HepG2 (cell line): ENCODE measurements around the gene ANKS1B. TPM values are rescaled to one million over a fixed set of nuclear protein-coding genes. Genes with fewer than 3 reads are reported as not detected.

Source experiments
- ATAC-seq: fragments of 200-7000 bp; cut with Tn5 transposase; 3 replicates; pipeline ENCODE4 v1.9.1; 2020; ENCODE audit warnings: mild to moderate bottlenecking, moderate library complexity
- BruUV-seq: library from RNA; stranded (reverse); fragments of 400-500 nt; replicated peaks from 2 replicates; lab custom pipeline; 2021; lab: Mats Ljungman, UMichigan
- CTCF ChIA-PET: fragments of 300-600 bp; formaldehyde crosslinking; extraction: SDS; loops from one replicate; lab custom pipeline; 2021; ENCODE audit warnings: low total read pairs, inconsistent platforms, low intra/inter-chr PET ratio; lab: Yijun Ruan, JAX
- POLR2A ChIA-PET: fragments of 350-600 bp; sonication (Branson Sonifier 250); formaldehyde crosslinking; loops from one replicate; lab custom pipeline; 2020; ENCODE audit warnings: antibody characterized with exemption, inconsistent platforms; lab: Yijun Ruan, JAX
- DNase-seq: peaks from one replicate; pipeline ENCODE4 v3.0.0-alpha.2; 2015; ENCODE audit warnings: low spot score
- FAIRE-seq: peaks from 3 replicates; lab custom pipeline; 2011; peaks lifted over from hg19 to GRCh38; lab: Jason Lieb, UNC
- H2AFZ ChIP-seq: one replicate; pipeline ENCODE4 v1.6.1; 2011; ENCODE audit warnings: low read length, inconsistent platforms
- H3K27ac ChIP-seq: fragments of 300-600 bp; 3 replicates; pipeline ENCODE4 v1.8.0; 2011; ENCODE audit warnings: mixed run types, mild to moderate bottlenecking, mixed read lengths, low read length, inconsistent platforms; ENCODE audit not compliant: insufficient read depth; ENCODE audit errors: extremely low read length
- H3K27me3 ChIP-seq, 2 experiments: fragments of 200-600 bp in 1 of 2; 2 replicates in 1 of 2; 3 replicates in 1 of 2; pipeline versions ENCODE4 v1.6.0 to v1.8.0; 2011; ENCODE audit warnings: low read length in 2 of 2, mild to moderate bottlenecking in 2 of 2, moderate library complexity in 2 of 2, inconsistent platforms in 1 of 2; ENCODE audit not compliant: insufficient read depth in 2 of 2, control insufficient read depth in 1 of 2
- H3K36me3 ChIP-seq, 2 experiments: fragments of 200-600 bp in 1 of 2; replicated peaks in 1 of 2; 2 replicates in 1 of 2; 3 replicates in 1 of 2; pipeline versions ENCODE4 v1.5.1 to v1.8.0; 2011; ENCODE audit warnings: low read length in 2 of 2, inconsistent platforms in 1 of 2; ENCODE audit not compliant: insufficient read depth in 2 of 2, control insufficient read depth in 1 of 2
- H3K4me1 ChIP-seq: 2 replicates; pipeline ENCODE4 v1.5.1; 2012; ENCODE audit warnings: low read length, inconsistent platforms; ENCODE audit not compliant: insufficient read depth
- H3K4me2 ChIP-seq: 2 replicates; pipeline ENCODE4 v1.6.0; 2011; ENCODE audit warnings: low read depth, low read length, inconsistent platforms
- H3K4me3 ChIP-seq, 3 experiments: fragments of 200-600 bp in 1 of 3; sonication (generic), shearing (Covaris generic) in 1 of 3; replicated peaks in 1 of 3; 2 replicates each; pipeline ENCODE4 v1.5.1; 2011 to 2016; ENCODE audit warnings: low read length in 3 of 3, inconsistent platforms in 2 of 3, low read depth in 2 of 3, mild to moderate bottlenecking in 2 of 3, control low read depth in 1 of 3, mixed read lengths in 1 of 3; ENCODE audit not compliant: insufficient read depth in 1 of 3
- H3K79me2 ChIP-seq: one replicate; pipeline ENCODE4 v1.6.1; 2011; ENCODE audit warnings: low read length, inconsistent platforms; ENCODE audit not compliant: insufficient read depth
- H3K9ac ChIP-seq: 2 replicates; pipeline ENCODE4 v1.6.0; 2011; ENCODE audit warnings: mild to moderate bottlenecking, low read depth, low read length, inconsistent platforms; ENCODE audit not compliant: insufficient read depth
- H3K9me3 ChIP-seq: 2 replicates; pipeline ENCODE4 v1.5.1; 2012; ENCODE audit warnings: mild to moderate bottlenecking, low read length
- H4K20me1 ChIP-seq: 2 replicates; pipeline ENCODE4 v1.6.0; 2011; ENCODE audit warnings: inconsistent platforms, mild to moderate bottlenecking, low read length, moderate library complexity; ENCODE audit not compliant: insufficient read depth
- ERF ChIP-seq: IDR thresholded peaks from 2 replicates; pipeline ENCODE4 v1.6.1; 2018; ENCODE audit warnings: missing biosample characterization, missing genetic modification reagents
- KAT2B ChIP-seq: fragments of 150-350 bp; IDR thresholded peaks from 2 replicates; pipeline ENCODE4 v1.6.1; 2014; ENCODE audit warnings: low read depth, low read length, borderline replicate concordance
- RARG ChIP-seq: sonication (generic); formaldehyde crosslinking; IDR thresholded peaks from 2 replicates; pipeline ENCODE4 v1.4.0; 2020; ENCODE audit warnings: low read depth, mild to moderate bottlenecking, missing genetic modification reagents
- REPIN1 ChIP-seq: sonication (generic); formaldehyde crosslinking; IDR thresholded peaks from 2 replicates; pipeline ENCODE4 v1.8.0; 2022; ENCODE audit warnings: missing genetic modification reagents, low read depth, mild to moderate bottlenecking, borderline replicate concordance
- THAP8 ChIP-seq: sonication (generic); formaldehyde crosslinking; IDR thresholded peaks from 2 replicates; pipeline ENCODE4 v1.5.1; 2020; ENCODE audit warnings: missing genetic modification reagents, mild to moderate bottlenecking, borderline replicate concordance
- ZNF800 ChIP-seq: sonication (generic); formaldehyde crosslinking; IDR thresholded peaks from 2 replicates; pipeline ENCODE4 v1.4.0; 2020; ENCODE audit warnings: missing genetic modification reagents
- WGBS: methylation state at CpG from one replicate; pipeline ENCODE4 v1.1.6; 2017; ENCODE audit warnings: low lambda C conversion rate; 5-methylcytosine and 5-hydroxymethylcytosine counted together
- in situ Hi-C: cut with HindIII; loops from 2 replicates; pipeline ENCODE4 v1.10.0; 2017; ENCODE audit warnings: low pct_unique_long_range_greater_than_20kb; ENCODE audit not compliant: extremely low pct_ligation_motif_present
- intact Hi-C: fragments of 100-400 bp; cut with micrococcal nuclease; formaldehyde crosslinking; loops from one replicate; pipeline ENCODE4 v1.10.0; 2022; ENCODE audit not compliant: unreplicated experiment
- polyA plus RNA-seq, 8 experiments: library from polyadenylated mRNA; depleted of rRNA in 3 of 8; stranded (reverse) in 7 of 8; unstranded in 1 of 8; fragments of >200 nt; fragmentation: Illumina TruSeq in 4 of 8; extraction: Trizol in 4 of 8; gene quantifications; 2 replicates each; pipeline versions ENCODE4 v1.2.1 to v1.2.3, GENCODE V29; 2011 to 2016; ENCODE audit warnings: low read depth in 4 of 8, missing spikeins in 1 of 8, mixed read lengths in 1 of 8; ENCODE audit not compliant: insufficient read depth in 1 of 8
- total RNA-seq, 5 experiments: library from RNA; depleted of rRNA; stranded (reverse); fragments of >200 nt; fragmentation: Illumina TruSeq; extraction: Trizol; gene quantifications; 2 replicates each; pipeline ENCODE4 v1.2.3, GENCODE V29; 2016; ENCODE audit warnings: low read depth in 1 of 5
- TF ChIP-seq, protein P1 (sequence below): sonication (generic); formaldehyde crosslinking; IDR thresholded peaks from 2 replicates; pipeline ENCODE4 v1.9.0; 2022; ENCODE audit warnings: missing genetic modification reagents, mild to moderate bottlenecking, borderline replicate concordance
- TF ChIP-seq, protein P2 (sequence below): IDR thresholded peaks from 2 replicates; pipeline ENCODE4 v1.6.1; 2012; ENCODE audit warnings: inconsistent platforms
- TF ChIP-seq, protein P3 (sequence below): sonication (generic); formaldehyde crosslinking; IDR thresholded peaks from 2 replicates; pipeline ENCODE4 v1.5.0; 2020; ENCODE audit warnings: missing genetic modification reagents

ANKS1B gene
- total and polyA plus RNA-seq, 2 of the 13 experiments (the other 11 are each of a cell fraction or from before 2014, with no cell fraction given), result 0.15 TPM; not detected in 1

- Histone ChIP-seq H3K27ac (no peak overlapping the region), H2AFZ (no peak overlapping the region), H3K4me3 (no peak overlapping the region), H4K20me1 (no peaks in the 10 kb centered on the region), H3K79me2 (no peaks in the 10 kb centered on the region), H3K36me3 (no peaks in the 10 kb centered on the region), H3K4me2 (no peak overlapping the region), H3K27me3 (no peaks in the 10 kb centered on the region), H3K9ac (no peak overlapping the region), H3K9me3 (no peaks in the 10 kb centered on the region), H3K4me1 (no peaks in the 10 kb centered on the region)
- ATAC-seq (no peak), FAIRE-seq (no peak), DNase-seq (no peak)
- ChIA-PET CTCF (no interaction called here), POLR2A (no interaction called here)
- intact Hi-C loops (no loop called here), in situ Hi-C loops (no loop called here)
- TF ChIP-seq KAT2B, result no peak
- TF ChIP-seq ERF (CRISPR knock-in tag), result no peak
- BruUV-seq, result no TSS peak
- 3% methylated on average over 2 of the region's 2 CpGs for WGBS
Measured at GRCh38 chr12:99099786-99100185, 885.0 kb downstream of the ANKS1B start.

DNA sequence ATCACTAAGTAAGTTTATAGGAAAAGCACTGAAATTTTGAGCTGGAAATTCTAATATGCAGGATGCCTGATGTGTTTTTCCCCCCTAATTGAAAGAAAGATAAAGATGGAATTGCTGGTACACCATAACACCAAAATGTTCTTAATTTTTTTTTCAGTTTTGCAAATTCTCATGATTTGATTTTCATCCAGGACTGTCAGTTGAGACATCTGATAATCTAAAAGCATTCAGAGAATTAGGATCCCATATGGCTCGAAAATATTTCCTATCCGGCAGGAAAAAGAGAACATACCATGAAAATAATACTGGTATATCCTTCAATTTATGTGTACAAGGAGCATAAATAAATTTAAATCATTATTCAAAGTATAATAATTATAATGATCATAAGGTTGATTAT, 887.6 kb downstream of the ANKS1B start:
- FAIRE-seq (no peak), DNase-seq (no peak), ATAC-seq (no peak)
- 54% methylated on average over 2 of the region's 2 CpGs for WGBS
- Histone ChIP-seq H3K4me3 (no peak overlapping the region), H3K27ac (no peak overlapping the region), H3K4me2 (no peak overlapping the region), H3K4me1 (no peaks in the 10 kb centered on the region), H3K36me3 (no peaks in the 10 kb centered on the region), H3K27me3 (no peaks in the 10 kb centered on the region; a peak in 1 of 5 replicates), H2AFZ (no peak overlapping the region), H3K9ac (no peak overlapping the region), H3K9me3 (no peaks in the 10 kb centered on the region), H4K20me1 (no peaks in the 10 kb centered on the region), H3K79me2 (no peaks in the 10 kb centered on the region)
- ChIA-PET CTCF (no interaction called here), POLR2A (no interaction called here)
- no TSS peak for BruUV-seq
- intact Hi-C loops, result no loop called here
- in situ Hi-C loops, result no loop called here
- no peak for TF ChIP-seq ZNF800 (CRISPR knock-in tag)
- TF ChIP-seq REPIN1, result no peak
- TF ChIP-seq, protein P1, sequence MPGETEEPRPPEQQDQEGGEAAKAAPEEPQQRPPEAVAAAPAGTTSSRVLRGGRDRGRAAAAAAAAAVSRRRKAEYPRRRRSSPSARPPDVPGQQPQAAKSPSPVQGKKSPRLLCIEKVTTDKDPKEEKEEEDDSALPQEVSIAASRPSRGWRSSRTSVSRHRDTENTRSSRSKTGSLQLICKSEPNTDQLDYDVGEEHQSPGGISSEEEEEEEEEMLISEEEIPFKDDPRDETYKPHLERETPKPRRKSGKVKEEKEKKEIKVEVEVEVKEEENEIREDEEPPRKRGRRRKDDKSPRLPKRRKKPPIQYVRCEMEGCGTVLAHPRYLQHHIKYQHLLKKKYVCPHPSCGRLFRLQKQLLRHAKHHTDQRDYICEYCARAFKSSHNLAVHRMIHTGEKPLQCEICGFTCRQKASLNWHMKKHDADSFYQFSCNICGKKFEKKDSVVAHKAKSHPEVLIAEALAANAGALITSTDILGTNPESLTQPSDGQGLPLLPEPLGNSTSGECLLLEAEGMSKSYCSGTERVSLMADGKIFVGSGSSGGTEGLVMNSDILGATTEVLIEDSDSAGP, result no peak
- no peak for TF ChIP-seq THAP8 (CRISPR knock-in tag)
- TF ChIP-seq, protein P2, sequence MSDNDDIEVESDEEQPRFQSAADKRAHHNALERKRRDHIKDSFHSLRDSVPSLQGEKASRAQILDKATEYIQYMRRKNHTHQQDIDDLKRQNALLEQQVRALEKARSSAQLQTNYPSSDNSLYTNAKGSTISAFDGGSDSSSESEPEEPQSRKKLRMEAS, result no peak
- TF ChIP-seq RARG (CRISPR knock-in tag), result no peak
- TF ChIP-seq, protein P3, sequence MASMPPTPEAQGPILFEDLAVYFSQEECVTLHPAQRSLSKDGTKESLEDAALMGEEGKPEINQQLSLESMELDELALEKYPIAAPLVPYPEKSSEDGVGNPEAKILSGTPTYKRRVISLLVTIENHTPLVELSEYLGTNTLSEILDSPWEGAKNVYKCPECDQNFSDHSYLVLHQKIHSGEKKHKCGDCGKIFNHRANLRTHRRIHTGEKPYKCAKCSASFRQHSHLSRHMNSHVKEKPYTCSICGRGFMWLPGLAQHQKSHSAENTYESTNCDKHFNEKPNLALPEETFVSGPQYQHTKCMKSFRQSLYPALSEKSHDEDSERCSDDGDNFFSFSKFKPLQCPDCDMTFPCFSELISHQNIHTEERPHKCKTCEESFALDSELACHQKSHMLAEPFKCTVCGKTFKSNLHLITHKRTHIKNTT (CRISPR knock-in tag), result no peak
